ENCODE data around the gene TCF3.

TCF3 gene

DNA sequence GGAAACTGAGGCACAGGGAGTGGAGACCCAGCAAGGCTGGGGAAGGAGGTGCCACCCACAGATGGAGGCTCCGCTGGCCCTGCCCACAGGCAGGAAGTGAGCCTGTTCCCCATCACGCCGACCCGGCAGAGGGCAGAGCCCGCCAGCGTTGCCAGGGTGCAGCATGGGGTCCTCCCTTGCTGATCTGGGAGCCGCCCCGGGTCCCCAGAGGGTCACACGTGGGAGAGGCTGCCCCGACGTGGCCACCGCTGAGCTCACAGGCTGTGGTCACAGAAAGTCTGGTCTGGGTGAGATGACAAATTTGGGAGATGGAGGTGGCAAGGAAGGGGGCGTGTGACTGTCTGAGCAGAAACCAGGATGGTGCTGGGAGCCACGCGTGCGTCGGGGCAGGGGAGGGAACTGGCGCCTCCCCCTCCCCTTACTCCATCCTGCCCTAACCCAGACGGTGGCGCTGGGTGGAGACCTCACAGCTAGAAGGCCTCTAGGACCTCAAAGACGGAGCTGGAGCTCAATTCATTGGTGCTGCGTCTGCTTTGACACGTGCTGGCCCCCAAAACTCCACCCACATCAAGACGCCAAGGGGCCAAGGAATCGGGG lies 92.0 kb downstream of the TCF3 start:
- DNase-seq (ENCODE audit: low read depth): no peak
